ENCODE data around the gene HDAC4.

Gene HDAC4

DNA sequence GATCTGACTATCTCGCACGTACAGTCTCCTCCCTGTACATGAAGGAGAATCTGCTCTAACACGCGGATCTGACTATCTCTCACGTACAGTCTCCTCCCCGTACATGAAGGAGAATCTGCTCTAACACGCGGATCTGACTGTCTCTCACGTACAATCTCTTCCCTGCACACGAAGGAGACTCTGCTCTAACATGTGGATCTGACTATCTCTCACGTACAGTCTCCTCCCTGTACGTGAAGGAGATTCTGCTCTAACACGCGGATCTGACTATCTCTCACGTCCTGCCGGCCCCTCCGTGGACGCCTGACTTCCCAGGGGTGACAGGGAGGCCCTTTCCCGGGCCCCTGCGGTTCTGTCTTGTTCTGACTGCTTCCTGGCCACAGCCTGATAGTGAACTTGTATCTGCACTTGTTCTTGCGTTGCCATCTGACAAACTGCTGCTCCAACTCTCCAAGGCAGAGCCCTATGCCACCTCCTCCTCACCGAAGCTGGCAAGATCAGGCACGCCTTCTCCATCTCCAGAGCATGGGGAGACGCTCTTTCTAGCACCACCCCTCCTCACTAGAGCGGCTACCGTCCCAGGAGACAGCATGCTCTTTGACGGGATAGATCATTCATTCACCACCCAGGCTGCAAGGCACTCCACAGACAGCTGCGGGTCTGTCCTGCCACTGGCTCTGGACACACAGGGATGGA is 314.3 kb downstream of the HDAC4 start:
- TF ChIP-seq CREB1 (IDR thresholded peaks at IDR 0.05; ENCODE audit: low read depth): no peak
- TF ChIP-seq ZBTB7A (IDR thresholded peaks at IDR 0.05; ENCODE audit: low read depth): no peak

DNA sequence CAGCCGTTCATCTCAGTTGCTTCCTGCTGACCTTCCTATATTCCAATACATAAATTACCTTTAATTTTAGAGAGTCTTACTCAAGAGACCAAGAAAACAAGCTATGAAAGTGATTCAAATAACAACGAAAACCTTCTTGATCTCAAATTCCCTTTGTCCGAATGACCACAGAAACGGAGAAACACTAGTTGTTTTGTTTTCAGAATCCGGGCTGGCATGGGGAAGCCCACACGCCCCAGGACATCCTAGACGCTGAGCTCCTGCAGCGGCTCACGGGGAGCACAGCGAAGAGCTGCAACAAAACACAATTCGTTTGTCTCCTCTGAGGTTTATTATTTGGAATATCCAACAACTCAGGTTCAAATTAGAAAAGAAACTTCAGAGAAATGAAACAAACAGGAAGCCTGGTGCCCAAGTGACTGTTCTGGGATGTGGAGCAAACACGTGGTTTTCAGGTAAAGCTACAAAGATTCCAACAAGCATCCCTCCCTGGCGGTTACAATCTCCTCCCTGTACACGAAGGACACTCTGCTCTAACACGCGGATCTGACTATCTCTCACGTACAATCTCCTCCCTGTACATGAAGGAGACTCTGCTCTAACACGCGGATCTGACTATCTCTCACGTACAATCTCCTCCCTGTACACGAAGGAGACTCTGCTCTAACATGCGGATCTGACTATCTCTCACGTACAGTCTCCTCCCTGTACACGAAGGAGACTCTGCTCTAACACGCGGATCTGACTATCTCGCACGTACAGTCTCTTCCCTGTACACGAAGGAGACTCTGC is 315.4 kb downstream of the HDAC4 start:
- TF ChIP-seq RAD21 (IDR thresholded peaks at IDR 0.05; ENCODE audit: low read depth) (no peak), TCF12 (IDR thresholded peaks at IDR 0.05; ENCODE audit: low read depth) (no peak), CREB1 (IDR thresholded peaks at IDR 0.05; ENCODE audit: low read depth) (no peak)
- TF ChIP-seq, protein P1, sequence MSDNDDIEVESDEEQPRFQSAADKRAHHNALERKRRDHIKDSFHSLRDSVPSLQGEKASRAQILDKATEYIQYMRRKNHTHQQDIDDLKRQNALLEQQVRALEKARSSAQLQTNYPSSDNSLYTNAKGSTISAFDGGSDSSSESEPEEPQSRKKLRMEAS (IDR thresholded peaks at IDR 0.05): no peak

DNA sequence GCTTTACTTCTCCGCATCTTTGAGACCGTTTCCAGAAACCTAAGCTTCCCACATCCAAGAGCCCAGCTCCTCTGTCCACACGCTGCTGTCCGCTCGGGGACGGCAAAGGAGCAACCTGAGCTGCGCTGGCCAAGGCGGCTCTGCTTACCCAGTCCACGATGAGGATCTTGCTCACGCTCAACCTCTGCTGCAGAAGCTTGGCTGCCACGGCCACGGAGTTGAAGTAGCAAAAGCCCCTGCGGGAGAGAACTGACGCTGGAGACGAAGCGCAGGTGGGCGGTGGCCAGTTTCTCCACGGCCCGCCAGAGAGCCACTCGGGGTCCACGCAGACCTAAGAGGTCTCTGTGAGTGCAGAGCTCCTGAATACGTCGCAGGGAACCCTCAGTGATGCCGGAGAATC is 316.8 kb downstream of the HDAC4 start:
- TF ChIP-seq NFIC (IDR thresholded peaks at IDR 0.05) (no peak), EP300 (IDR thresholded peaks at IDR 0.05; ENCODE audit: borderline replicate concordance) (no peak), TCF12 (IDR thresholded peaks at IDR 0.05; ENCODE audit: low read depth) (no peak), FOXM1 (IDR thresholded peaks at IDR 0.05; ENCODE audit: borderline replicate concordance, low read depth) (no peak), CEBPB (IDR thresholded peaks at IDR 0.05) (no peak), TAF1 (IDR thresholded peaks at IDR 0.05; ENCODE audit: low read depth) (no peak), CREB1 (IDR thresholded peaks at IDR 0.05; ENCODE audit: low read depth) (no peak), YY1 (IDR thresholded peaks at IDR 0.05; ENCODE audit: low read depth) (no peak), EGR1 (IDR thresholded peaks at IDR 0.05) (no peak), RAD21 (IDR thresholded peaks at IDR 0.05; ENCODE audit: low read depth) (no peak), ZBTB7A (IDR thresholded peaks at IDR 0.05; ENCODE audit: low read depth) (no peak), TEAD4 (IDR thresholded peaks at IDR 0.05) (no peak)
- TF ChIP-seq, protein P2, sequence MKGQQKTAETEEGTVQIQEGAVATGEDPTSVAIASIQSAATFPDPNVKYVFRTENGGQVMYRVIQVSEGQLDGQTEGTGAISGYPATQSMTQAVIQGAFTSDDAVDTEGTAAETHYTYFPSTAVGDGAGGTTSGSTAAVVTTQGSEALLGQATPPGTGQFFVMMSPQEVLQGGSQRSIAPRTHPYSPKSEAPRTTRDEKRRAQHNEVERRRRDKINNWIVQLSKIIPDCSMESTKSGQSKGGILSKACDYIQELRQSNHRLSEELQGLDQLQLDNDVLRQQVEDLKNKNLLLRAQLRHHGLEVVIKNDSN (IDR thresholded peaks at IDR 0.05): no peak
- TF ChIP-seq, protein P3, sequence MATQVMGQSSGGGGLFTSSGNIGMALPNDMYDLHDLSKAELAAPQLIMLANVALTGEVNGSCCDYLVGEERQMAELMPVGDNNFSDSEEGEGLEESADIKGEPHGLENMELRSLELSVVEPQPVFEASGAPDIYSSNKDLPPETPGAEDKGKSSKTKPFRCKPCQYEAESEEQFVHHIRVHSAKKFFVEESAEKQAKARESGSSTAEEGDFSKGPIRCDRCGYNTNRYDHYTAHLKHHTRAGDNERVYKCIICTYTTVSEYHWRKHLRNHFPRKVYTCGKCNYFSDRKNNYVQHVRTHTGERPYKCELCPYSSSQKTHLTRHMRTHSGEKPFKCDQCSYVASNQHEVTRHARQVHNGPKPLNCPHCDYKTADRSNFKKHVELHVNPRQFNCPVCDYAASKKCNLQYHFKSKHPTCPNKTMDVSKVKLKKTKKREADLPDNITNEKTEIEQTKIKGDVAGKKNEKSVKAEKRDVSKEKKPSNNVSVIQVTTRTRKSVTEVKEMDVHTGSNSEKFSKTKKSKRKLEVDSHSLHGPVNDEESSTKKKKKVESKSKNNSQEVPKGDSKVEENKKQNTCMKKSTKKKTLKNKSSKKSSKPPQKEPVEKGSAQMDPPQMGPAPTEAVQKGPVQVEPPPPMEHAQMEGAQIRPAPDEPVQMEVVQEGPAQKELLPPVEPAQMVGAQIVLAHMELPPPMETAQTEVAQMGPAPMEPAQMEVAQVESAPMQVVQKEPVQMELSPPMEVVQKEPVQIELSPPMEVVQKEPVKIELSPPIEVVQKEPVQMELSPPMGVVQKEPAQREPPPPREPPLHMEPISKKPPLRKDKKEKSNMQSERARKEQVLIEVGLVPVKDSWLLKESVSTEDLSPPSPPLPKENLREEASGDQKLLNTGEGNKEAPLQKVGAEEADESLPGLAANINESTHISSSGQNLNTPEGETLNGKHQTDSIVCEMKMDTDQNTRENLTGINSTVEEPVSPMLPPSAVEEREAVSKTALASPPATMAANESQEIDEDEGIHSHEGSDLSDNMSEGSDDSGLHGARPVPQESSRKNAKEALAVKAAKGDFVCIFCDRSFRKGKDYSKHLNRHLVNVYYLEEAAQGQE (IDR thresholded peaks at IDR 0.05; ENCODE audit: low read depth): no peak
- TF ChIP-seq, protein P1 (IDR thresholded peaks at IDR 0.05): no peak

DNA sequence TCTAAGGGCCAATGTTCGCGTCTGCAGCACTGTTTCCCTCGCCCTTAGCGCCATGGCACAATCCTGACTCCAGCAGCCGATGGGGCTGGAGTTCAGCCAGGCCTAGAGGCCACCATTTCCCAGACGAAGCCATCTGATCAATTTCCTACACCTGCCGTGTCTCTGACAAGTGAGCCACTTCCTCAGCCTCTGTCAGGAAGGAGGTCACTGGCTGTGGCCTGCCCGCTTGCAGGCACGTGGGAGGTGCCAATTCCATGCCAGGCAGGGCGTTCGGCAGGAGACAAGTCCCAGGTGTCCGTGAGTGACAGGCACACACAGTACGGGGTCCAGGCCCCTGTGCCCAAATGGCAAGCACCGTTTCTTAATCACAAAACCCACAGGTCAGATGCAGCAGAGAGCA is 318.4 kb downstream of the HDAC4 start:
- TF ChIP-seq RAD21 (IDR thresholded peaks at IDR 0.05; ENCODE audit: low read depth) (no peak), EGR1 (IDR thresholded peaks at IDR 0.05) (no peak), NFIC (IDR thresholded peaks at IDR 0.05) (no peak), CREB1 (IDR thresholded peaks at IDR 0.05; ENCODE audit: low read depth) (no peak), ZBTB7A (IDR thresholded peaks at IDR 0.05; ENCODE audit: low read depth) (no peak), TEAD4 (IDR thresholded peaks at IDR 0.05) (no peak), EP300 (IDR thresholded peaks at IDR 0.05; ENCODE audit: borderline replicate concordance) (no peak)
- TF ChIP-seq, protein P1 (IDR thresholded peaks at IDR 0.05): no peak
- TF ChIP-seq, protein P2 (IDR thresholded peaks at IDR 0.05): no peak

DNA sequence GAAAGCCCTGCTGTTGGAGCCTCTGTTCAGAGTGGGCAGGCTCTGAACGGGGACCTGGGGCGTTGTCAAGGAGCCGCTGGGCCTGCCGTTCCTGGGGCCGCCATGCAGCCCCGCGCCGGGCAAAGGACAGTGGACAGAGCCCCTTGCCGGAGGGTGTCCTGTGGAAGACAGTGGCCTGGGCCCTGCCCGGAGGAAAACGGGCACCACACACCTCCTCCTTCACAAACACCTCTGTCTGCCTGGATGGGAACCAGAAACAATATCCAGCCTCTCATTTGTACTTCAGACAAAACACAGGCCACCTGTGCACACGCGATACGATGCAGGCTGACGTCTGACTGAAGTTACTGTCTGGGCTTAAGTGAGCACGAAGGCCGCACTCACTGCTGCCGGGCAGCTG is 319.2 kb downstream of the HDAC4 start:
- TF ChIP-seq TEAD4 (IDR thresholded peaks at IDR 0.05): no peak
- TF ChIP-seq YY1 (IDR thresholded peaks at IDR 0.05; ENCODE audit: low read depth): no peak
- no peak for TF ChIP-seq FOXM1 (IDR thresholded peaks at IDR 0.05; ENCODE audit: borderline replicate concordance, low read depth)
- TF ChIP-seq CREB1 (IDR thresholded peaks at IDR 0.05; ENCODE audit: low read depth): no peak
- TF ChIP-seq NFIC (IDR thresholded peaks at IDR 0.05): no peak
- TF ChIP-seq ZBTB7A (IDR thresholded peaks at IDR 0.05; ENCODE audit: low read depth): no peak
- TF ChIP-seq, protein P2 (IDR thresholded peaks at IDR 0.05): no peak
- no peak for TF ChIP-seq TAF1 (IDR thresholded peaks at IDR 0.05; ENCODE audit: low read depth)
- TF ChIP-seq, protein P1 (IDR thresholded peaks at IDR 0.05): no peak
- TF ChIP-seq RAD21 (IDR thresholded peaks at IDR 0.05; ENCODE audit: low read depth): no peak
- no peak for TF ChIP-seq CEBPB (IDR thresholded peaks at IDR 0.05)
- no peak for TF ChIP-seq TCF12 (IDR thresholded peaks at IDR 0.05; ENCODE audit: low read depth)

DNA sequence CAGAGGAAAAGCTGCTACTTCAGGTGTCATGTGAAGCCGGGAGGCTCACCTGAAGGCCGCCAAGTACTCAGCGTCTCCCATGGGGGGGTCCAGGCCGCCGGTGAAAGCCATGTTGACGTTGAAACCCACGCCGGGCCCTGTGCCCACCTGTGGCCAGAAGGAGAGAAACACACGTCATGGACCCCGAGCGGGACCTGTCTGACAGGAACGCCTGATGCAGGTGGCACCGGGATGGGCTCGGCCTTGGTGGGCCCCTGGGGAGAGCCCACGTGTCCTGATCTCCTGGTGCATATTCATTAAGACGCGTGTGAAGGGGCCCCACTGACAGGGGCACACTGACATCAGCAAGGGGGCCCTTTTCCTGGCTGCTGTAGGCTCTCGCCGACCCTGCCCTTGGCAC is 319.8 kb downstream of the HDAC4 start:
- TF ChIP-seq FOXM1 (IDR thresholded peaks at IDR 0.05; ENCODE audit: borderline replicate concordance, low read depth): no peak
- TF ChIP-seq, protein P2 (IDR thresholded peaks at IDR 0.05): no peak
- no peak for TF ChIP-seq CEBPB (IDR thresholded peaks at IDR 0.05)
- TF ChIP-seq ZBTB7A (IDR thresholded peaks at IDR 0.05; ENCODE audit: low read depth): no peak
- TF ChIP-seq CREB1 (IDR thresholded peaks at IDR 0.05; ENCODE audit: low read depth): no peak
- TF ChIP-seq, protein P1 (IDR thresholded peaks at IDR 0.05): no peak
- TF ChIP-seq EGR1 (IDR thresholded peaks at IDR 0.05): no peak
- TF ChIP-seq YY1 (IDR thresholded peaks at IDR 0.05; ENCODE audit: low read depth): no peak

Measured in Ishikawa (cell line).